CD4-positive, alpha-beta T cell (primary cell): ENCODE measurements around the gene RPS6KA2. TPM values are rescaled to one million over a fixed set of nuclear protein-coding genes. Genes with fewer than 3 reads are reported as not detected.
A peak's percentile ranks its signal among the peaks of the same experiment; 100 is the strongest.

Experiments
- ATAC-seq: fragments of 200-7000 bp; cut with Tn5 transposase; one replicate; pipeline ENCODE4 v1.10.0; 2022; ENCODE audit warnings: mild to moderate bottlenecking; ENCODE audit not compliant: poor library complexity
- CTCF ChIA-PET: fragments of 350-600 bp; sonication (Branson Sonifier 250); formaldehyde crosslinking; loops from one replicate; lab custom pipeline; 2021; ENCODE audit warnings: antibody characterized with exemption, inconsistent platforms; lab: Charles Lee
- POLR2A ChIA-PET: fragments of 350-600 bp; sonication (Branson Sonifier 250); formaldehyde crosslinking; loops from one replicate; lab custom pipeline; 2021; ENCODE audit warnings: antibody characterized with exemption, inconsistent platforms; lab: Charles Lee
- DNase-seq, 14 experiments: peaks; one replicate each; pipeline ENCODE4 v3.0.0-alpha.2; 2013 to 2020; ENCODE audit warnings: mixed read lengths in 2 of 14
- H3K27ac ChIP-seq, 2 donors: one replicate each; pipeline versions ENCODE4 v1.5.1 to v1.7.0; 2013; ENCODE audit warnings: low read length in 2 of 2, low read depth in 1 of 2, mild to moderate bottlenecking in 1 of 2
- H3K27me3 ChIP-seq, 2 experiments: 1 replicate in 1 of 2; 2 replicates in 1 of 2; pipeline versions ENCODE4 v1.6.1 to v1.7.0; 2013; ENCODE audit warnings: low read length in 2 of 2, control low read depth in 1 of 2, mild to moderate bottlenecking in 1 of 2, moderate library complexity in 1 of 2; ENCODE audit not compliant: insufficient read depth in 2 of 2, control insufficient read depth in 1 of 2
- H3K36me3 ChIP-seq: one replicate; pipeline ENCODE4 v1.6.1; 2013; ENCODE audit warnings: low read length, control low read depth; ENCODE audit not compliant: insufficient read depth
- H3K4me1 ChIP-seq: one replicate; pipeline ENCODE4 v1.6.1; 2013; ENCODE audit warnings: low read length, control low read depth; ENCODE audit not compliant: insufficient read depth
- H3K4me3 ChIP-seq: one replicate; pipeline ENCODE4 v1.5.1; 2013; ENCODE audit warnings: mild to moderate bottlenecking, low read length, moderate library complexity
- H3K9me3 ChIP-seq, 2 experiments: 1 replicate in 1 of 2; 2 replicates in 1 of 2; pipeline versions ENCODE4 v1.6.1 to v1.7.0; 2013; ENCODE audit warnings: low read length in 2 of 2, mild to moderate bottlenecking in 2 of 2, control low read depth in 1 of 2, moderate library complexity in 1 of 2; ENCODE audit not compliant: control insufficient read depth in 1 of 2, insufficient read depth in 1 of 2
- H3K27ac Mint-ChIP-seq: one replicate; pipeline ENCODE4 v1.8.0; 2020; ENCODE audit warnings: mixed read lengths
- H3K27me3 Mint-ChIP-seq: one replicate; pipeline ENCODE4 v1.8.0; 2021; ENCODE audit warnings: mixed read lengths
- H3K36me3 Mint-ChIP-seq: one replicate; pipeline ENCODE4 v1.8.0; 2021; ENCODE audit warnings: low read depth, mixed read lengths
- H3K4me1 Mint-ChIP-seq: one replicate; pipeline ENCODE4 v1.8.0; 2021; ENCODE audit warnings: low read depth, mixed read lengths
- H3K4me3 Mint-ChIP-seq: one replicate; pipeline ENCODE4 v1.8.0; 2020; ENCODE audit warnings: mild to moderate bottlenecking, mixed read lengths
- H3K9me3 Mint-ChIP-seq: one replicate; pipeline ENCODE4 v1.8.0; 2020; ENCODE audit warnings: mixed read lengths
- CTCF ChIP-seq: fragments of 200-600 bp; IDR thresholded peaks from one replicate; pipeline ENCODE4 v1.8.0; 2022; ENCODE audit warnings: antibody characterized with exemption, mild to moderate bottlenecking
- intact Hi-C, 2 experiments: fragments of 100-400 bp; cut with DNase I in 1 of 2; cut with micrococcal nuclease in 1 of 2; formaldehyde crosslinking; loops; one replicate each; pipeline versions ENCODE4 v1.15.1 to v1.9.0; 2023 to 2025; cut with DNase I, micrococcal nuclease
- total RNA-seq, 174 experiments: library from RNA in 2 of 174; stranded (reverse) in 2 of 174; gene quantifications; one replicate each; pipeline ENCODE4 v1.2.3 and lab custom pipeline; 2021 to 2026

The RPS6KA2 gene
- total RNA-seq, 2 experiments from 2014 or later, result 5.6 to 6.2 TPM

- ChIA-PET POLR2A (interaction anchor here (2.9 kb wide), 1 partner anchor 9 kb away, joined by 10 read pairs; no protein-coding TSS in a partner anchor), CTCF (interaction anchor here (1.4 kb wide), 1 partner anchor 9 kb away, joined by 4 read pairs; no protein-coding TSS in a partner anchor)
- intact Hi-C loops, result loop anchor here in 1 of 2 experiments (10.0 kb wide), 1 partner anchor 524 kb away; no protein-coding TSS in a partner anchor
- TF ChIP-seq CTCF, result no peak
- Histone ChIP-seq H3K4me1 (peaks cover 41% of the 10 kb centered on the region), H3K27me3 (no peaks in the 10 kb centered on the region), H3K27ac (no peak overlapping the region), H3K36me3 (no peaks in the 10 kb centered on the region), H3K9me3 (no peaks in the 10 kb centered on the region), H3K4me3 (no peak overlapping the region)
- no peak for DNase-seq
- no peak overlapping the region for H3K4me3 Mint-ChIP-seq
- H3K27me3 Mint-ChIP-seq, result no peaks in the 10 kb centered on the region
- H3K36me3 Mint-ChIP-seq, result peaks cover 6% of the 10 kb centered on the region
- no peak overlapping the region for H3K27ac Mint-ChIP-seq
- H3K9me3 Mint-ChIP-seq, result no peaks in the 10 kb centered on the region
- H3K4me1 Mint-ChIP-seq, result peaks cover 53% of the 10 kb centered on the region
- ATAC-seq, result no peak
These were observed 217.9 kb downstream of the RPS6KA2 start for GRCh38 chr6:166408936-166409755.

- H3K27me3 Mint-ChIP-seq, result no peaks in the 10 kb centered on the region
- Histone ChIP-seq H3K27me3 (no peaks in the 10 kb centered on the region), H3K9me3 (no peaks in the 10 kb centered on the region), H3K27ac (no peak overlapping the region), H3K36me3 (no peaks in the 10 kb centered on the region), H3K4me1 (peaks cover 13% of the 10 kb centered on the region), H3K4me3 (no peak overlapping the region)
- ChIA-PET POLR2A (no interaction called here), CTCF (no interaction called here)
- no peak for TF ChIP-seq CTCF
- intact Hi-C loops, result loop anchor here in 1 of 2 experiments (10.0 kb wide), 1 partner anchor 521 kb away; no protein-coding TSS in a partner anchor
- ATAC-seq (no peak), DNase-seq (no peak)
- H3K27ac Mint-ChIP-seq, result no peak overlapping the region
- H3K9me3 Mint-ChIP-seq, result no peaks in the 10 kb centered on the region
- H3K4me3 Mint-ChIP-seq, result no peak overlapping the region
- no peaks in the 10 kb centered on the region for H3K36me3 Mint-ChIP-seq
- peaks cover 29% of the 10 kb centered on the region for H3K4me1 Mint-ChIP-seq
These were observed 220.9 kb downstream of the RPS6KA2 start for GRCh38 chr6:166406197-166406596.

- CTCF ChIA-PET, result no interaction called here
These were observed 221.7 kb downstream of the RPS6KA2 start for GRCh38 chr6:166405386-166405785.

More at GRCh38 chr6:166405386-166405785, 221.7 kb downstream of the RPS6KA2 start:
- Histone ChIP-seq H3K27ac (no peak overlapping the region), H3K4me1 (peaks cover 13% of the 10 kb centered on the region), H3K9me3 (no peaks in the 10 kb centered on the region), H3K27me3 (no peaks in the 10 kb centered on the region), H3K36me3 (no peaks in the 10 kb centered on the region), H3K4me3 (no peak overlapping the region)
- Mint-ChIP-seq H3K4me3 (no peak overlapping the region), H3K36me3 (no peaks in the 10 kb centered on the region), H3K27me3 (no peaks in the 10 kb centered on the region), H3K9me3 (no peaks in the 10 kb centered on the region), H3K27ac (no peak overlapping the region), H3K4me1 (peaks cover 21% of the 10 kb centered on the region)
- no peak for TF ChIP-seq CTCF
- peak in 1 of 14 experiments; percentile 4 for DNase-seq
- intact Hi-C loops, result loop anchor here in 1 of 2 experiments (10.0 kb wide), 1 partner anchor 521 kb away; no protein-coding TSS in a partner anchor
- no peak for ATAC-seq
- POLR2A ChIA-PET, result no interaction called here
